HG03135 (cell line): ENCODE results near the gene ZNF831.
A peak's percentile ranks its signal among the peaks of the same experiment; 100 is the strongest.

Source experiments
- ATAC-seq: cut with Tn5 transposase; IDR thresholded peaks from one replicate; pipeline ENCODE4 v1.9.1; 2021; ENCODE audit warnings: mild to moderate bottlenecking, moderate library complexity; ENCODE audit not compliant: unreplicated experiment

The ZNF831 gene

DNA sequence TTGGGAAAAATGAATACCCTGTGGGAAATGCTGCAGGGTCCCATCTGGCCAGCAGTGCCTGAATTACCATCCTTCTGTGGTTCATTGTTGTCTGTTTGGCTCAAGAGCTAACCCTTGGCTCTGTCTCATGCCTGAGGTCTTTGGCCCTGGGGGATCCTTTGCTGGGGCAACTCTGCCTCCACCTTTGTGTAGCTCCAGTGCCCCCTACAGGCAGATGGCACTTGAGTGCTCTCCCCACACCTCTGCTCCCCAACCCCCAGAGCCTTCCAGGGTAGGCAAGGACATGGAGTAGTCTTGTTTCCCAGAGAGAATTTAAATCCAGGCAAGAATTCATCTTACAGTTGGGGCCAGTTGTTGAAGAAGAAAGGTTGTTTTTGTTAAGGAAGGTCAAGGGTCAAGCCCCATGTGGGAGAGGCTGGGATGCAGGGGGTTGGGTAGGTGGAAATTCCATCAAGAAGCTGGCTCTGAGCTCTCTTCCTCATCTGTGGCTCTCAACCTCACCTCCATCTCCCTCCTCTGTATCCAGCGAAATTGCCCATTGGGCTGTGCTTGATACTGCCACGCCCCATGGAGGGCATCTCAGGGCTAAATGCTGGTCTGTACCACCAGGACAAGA, 44.2 kb downstream of the ZNF831 start:
- ATAC-seq: peak; percentile 69

DNA sequence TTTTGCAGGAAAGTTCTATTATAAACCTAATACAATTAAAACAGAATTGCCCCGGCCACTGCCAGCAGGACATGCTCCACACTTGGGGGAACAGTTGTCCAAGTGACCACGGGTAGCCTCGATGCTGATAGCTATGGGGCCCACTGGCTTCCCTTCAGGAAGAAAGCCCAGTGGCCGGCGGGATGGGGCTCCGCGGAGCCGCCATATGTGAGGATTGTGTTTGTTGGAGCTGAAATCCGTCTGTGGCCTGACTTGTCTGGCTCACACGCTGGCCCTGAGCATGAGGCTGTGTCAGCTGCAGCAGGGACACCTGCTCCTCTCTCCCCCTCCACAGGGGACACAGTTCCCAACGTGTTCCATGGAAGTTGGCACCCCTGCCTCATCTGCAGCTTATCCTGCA, 46.6 kb downstream of the ZNF831 start:
- no peak for ATAC-seq

GRCh38 chr20:59211208-59211765, 47.7 kb downstream of the ZNF831 start:
- ATAC-seq: no peak

- no peak for ATAC-seq
Observed at GRCh38 chr20:59214073-59214472, 50.5 kb downstream of the ZNF831 start.

DNA sequence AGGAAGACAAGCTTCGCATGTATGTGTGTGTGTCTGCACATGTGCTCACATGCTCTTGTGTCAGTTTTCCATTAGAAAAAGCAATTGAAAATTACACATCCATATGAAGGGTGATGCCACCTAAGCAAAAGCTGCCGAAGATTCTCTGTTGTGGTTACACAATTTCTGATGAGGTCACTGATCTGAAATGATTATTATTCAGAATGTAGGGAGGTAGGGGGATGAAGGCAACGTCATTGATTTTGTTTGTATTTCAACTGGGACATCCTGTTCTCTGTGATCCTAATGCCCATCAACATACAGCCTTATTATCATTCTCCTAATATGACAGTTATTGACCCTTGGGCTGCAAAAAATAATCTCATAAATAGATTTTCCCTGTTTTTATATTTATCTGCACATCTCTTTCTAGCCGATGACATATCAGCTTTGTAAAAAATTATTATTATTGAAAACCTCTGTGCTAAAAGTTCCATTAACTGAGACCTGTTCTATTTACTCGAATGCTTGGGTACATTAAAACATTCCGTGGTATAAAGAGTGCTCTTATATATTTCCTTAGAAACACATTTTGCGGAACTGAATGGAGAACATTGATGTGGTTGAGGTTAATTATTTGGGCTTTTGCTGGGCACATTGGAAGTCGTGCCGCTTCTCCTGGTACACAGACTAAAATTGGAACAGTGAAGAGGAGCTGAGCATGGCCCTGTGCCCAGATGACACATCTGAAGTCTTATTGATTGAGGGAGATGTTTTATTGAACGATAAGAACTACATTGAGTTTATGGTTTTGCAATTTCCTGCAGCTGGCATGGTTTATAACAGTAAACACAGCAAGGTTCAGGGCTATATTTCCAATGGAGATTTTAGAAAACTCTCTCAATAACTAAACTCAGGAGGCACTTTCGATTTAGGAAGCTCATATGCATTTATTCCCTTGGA, 51.3 kb downstream of the ZNF831 start:
- no peak for ATAC-seq

DNA sequence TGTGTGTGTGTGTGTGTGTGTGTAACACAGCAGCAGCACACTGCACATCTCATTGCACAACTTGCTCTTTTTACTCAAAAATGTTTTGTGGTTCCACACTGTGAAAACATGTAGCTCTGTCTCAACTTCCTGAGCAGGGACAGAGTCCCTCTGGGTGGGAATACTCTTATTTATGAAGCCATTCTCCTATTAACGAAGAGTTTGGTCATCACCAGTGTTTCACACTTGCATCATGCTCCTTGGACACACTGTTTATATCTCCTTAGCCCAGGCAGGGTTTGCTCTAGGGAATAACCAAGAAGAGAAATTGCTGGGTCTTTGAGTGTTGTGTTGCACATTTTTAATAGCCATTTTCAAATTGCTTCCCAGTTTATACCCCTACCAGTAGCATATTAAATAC, 53.6 kb downstream of the ZNF831 start:
- ATAC-seq: no peak

GRCh38 chr20:59217794-59218280, 54.2 kb downstream of the ZNF831 start:
- no peak for ATAC-seq

DNA sequence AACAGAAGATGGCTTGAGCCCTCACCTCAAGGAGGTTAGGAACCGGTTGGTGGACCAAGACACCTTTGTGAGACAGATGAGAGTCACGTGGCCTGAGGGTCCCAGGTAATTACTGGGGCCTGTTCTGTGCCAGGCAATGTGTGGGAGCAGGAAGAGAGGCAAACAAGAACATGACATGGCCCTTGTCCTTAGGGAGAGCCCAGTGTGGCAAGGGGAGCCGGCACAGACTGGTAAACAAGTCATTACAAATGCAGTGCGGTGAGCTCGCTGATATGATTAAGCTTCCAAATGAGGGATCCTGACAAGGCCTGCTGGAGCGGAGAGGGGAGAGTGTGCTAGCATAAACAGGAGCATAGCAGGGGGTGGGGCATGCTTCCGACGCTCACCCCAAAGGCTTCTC, 55.6 kb downstream of the ZNF831 start:
- no peak for ATAC-seq

DNA sequence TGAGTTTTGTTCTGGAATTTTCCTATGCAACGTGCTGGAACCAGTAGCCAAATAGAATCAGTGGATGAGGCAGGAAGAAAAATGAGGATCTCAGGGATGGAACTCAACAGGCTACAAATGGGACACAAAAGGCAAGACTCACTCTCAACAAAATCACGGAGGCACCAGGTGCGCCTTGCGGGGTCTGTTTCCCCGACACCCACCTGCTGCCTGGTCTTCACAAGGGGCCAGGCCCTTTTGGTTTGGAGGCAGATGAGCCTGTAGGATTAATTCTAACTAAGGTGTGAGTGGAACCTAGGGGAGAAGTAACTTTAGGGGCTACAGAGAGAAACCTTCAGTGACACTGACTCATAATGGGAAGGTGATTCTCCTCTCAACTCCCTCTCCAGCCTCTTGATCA, 56.5 kb downstream of the ZNF831 start:
- ATAC-seq: no peak

- no peak for ATAC-seq
Observed at GRCh38 chr20:59221049-59221706, 57.6 kb downstream of the ZNF831 start.

GRCh38 chr20:59221707-59222252, 58.2 kb downstream of the ZNF831 start:
- ATAC-seq: no peak

DNA sequence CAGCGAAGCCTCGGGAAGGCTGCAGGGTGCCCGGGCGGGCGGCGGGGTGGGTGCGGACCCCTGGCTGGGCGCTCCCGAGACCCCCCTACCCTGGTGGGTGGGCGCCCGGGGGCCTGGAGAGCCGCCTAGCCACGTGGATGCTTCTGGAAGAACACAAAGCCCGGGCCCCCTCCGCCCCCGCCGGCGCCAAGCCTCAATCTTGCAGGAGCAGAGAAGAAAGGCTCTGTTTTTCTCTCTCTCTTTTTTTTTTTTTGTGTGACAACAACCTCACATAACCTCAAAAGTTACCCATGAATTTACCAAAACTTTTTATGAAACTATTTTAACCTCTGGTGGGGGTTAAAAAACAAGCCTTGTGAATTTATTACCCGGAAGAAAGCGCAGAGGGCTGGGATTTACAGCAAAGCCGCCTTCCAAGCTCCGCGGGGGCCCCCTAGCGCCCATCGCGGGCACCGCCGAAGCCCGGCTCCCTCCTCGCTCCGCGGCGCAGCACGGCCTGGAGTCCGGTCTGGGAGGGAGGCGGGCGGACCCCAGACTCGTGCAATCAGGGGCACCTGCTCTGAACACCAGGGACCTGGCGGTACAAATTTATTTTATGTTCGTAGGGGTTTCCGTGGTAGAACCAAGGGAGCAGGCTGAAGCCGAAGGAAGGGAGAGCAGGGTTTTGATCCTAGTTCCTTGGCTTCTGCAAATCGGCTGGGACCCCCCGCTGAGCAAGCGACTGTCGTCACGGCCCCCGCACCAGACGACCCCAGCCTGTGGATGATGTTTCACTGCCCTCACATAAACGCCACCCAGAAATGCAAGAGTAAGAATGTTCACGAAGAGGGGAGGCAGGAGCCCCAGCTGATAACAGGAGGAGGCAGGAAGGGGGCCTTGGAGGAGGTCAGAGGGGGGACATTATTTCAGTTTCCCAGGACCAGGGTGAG, 58.9 kb downstream of the ZNF831 start:
- peak; percentile 90 for ATAC-seq

DNA sequence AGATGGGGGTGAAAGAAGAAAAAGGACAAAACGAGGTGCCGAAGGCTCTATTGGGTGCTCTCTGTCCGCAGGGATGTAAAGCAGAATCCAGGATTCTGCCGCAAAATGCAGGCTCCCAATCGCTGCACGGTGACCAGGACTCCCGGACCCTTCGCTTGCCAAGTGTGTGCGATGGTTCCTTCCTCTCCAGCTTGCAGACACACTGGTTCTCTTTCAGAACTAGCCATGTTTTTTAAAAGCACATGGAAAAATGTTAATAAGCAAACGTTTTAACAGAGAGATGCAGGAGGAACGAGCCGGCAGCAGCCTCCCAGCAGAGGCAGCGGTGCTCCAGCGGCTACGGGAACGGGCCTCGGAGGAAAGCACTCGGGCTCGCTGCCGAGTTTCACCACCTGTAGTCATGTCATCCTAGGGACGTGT, 59.6 kb downstream of the ZNF831 start:
- no peak for ATAC-seq

GRCh38 chr20:59223750-59224149, 60.1 kb downstream of the ZNF831 start:
- no peak for ATAC-seq

GRCh38 chr20:59224236-59224635, 60.6 kb downstream of the ZNF831 start:
- no peak for ATAC-seq

DNA sequence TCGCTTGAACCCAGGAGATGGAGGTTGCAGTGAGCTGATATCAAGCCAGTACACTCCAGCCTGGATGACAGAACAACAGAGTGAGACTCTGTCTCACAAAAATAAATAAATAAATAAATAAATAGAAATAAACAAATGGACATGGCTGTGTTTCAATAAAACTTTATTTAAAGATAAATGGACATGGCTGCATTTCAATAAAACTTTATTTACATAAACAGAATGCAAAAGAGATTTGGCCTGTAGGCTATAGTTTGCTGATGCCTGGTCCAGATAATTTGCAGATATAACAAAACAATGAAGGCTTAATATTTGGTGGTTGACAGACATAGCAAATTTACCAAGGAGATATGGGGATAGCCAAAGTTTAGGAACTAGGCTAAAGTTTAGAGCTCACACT, 66.8 kb downstream of the ZNF831 start:
- ATAC-seq: no peak

DNA sequence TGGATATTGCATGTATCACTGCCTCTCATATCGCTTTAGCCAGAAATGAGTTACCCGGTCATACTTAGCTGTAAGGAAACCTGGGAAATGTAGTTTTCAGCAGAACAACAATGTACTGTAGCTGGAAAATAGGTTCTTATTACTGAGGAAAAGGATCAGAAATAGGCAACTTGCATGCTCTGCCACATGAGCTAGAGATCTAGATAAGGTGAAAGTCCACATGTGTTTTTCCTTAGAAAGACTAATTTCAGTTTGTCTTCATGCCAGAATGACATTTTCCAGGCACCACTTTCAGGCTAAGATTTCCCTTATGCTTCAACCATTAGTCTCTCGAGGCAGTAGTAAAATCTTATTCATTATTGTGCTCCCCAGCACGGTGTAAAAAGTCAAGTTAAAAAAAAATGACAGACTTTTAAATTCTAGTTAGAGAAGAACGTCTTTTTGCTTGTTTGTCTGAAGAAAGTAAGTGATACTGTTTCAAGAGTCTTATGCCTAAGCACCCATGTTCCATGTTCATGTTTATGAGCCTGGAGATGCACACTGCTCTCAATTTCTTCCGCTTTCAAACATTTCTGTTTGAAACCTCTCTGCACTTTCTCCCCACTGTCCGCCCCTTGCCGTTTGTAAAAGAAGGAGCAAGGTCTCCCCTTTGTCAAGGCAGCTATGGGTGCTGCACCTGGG, 67.6 kb downstream of the ZNF831 start:
- no peak for ATAC-seq

- no peak for ATAC-seq
Observed at GRCh38 chr20:59232618-59233017, 69.0 kb downstream of the ZNF831 start.

GRCh38 chr20:59235226-59235625, 71.6 kb downstream of the ZNF831 start:
- no peak for ATAC-seq
